Fibroblast of lung (primary cell): Measurements from ENCODE around the gene GALNT17.

Experiments used
- CTCF ChIP-seq, 2 donors: IDR thresholded peaks in 1 of 2; conservative IDR thresholded peaks in 1 of 2; 1 replicate in 1 of 2; 2 replicates in 1 of 2; pipeline ENCODE4 v1.5.1; 2011 to 2012; ENCODE audit warnings: low read length in 2 of 2, control low read depth in 1 of 2, inconsistent platforms in 1 of 2, low read depth in 1 of 2, mild to moderate bottlenecking in 1 of 2
- EZH2 ChIP-seq: IDR thresholded peaks from 2 replicates; pipeline ENCODE4 v1.5.1; 2012; ENCODE audit warnings: low read length, control low read depth, mild to moderate bottlenecking; ENCODE audit errors: missing control alignments

- TF ChIP-seq CTCF (conservative IDR thresholded peaks at IDR 0.05 in 1 of 2, IDR thresholded peaks at IDR 0.05 in 1 of 2; ENCODE audit: low read depth in 1 of 2, low read length in 2 of 2) (no peak), EZH2 (no peak)
Observed at GRCh38 chr7:71312755-71313490, 181.0 kb downstream of the GALNT17 start.
